ENCODE data around the gene ZSCAN4. TPM values are rescaled to one million over a fixed set of nuclear protein-coding genes. Genes with fewer than 3 reads are reported as not detected.

Gene ZSCAN4
- total RNA-seq, 4 donors from 2014 or later: not detected

- TF ChIP-seq CTCF (IDR thresholded peaks at IDR 0.05; ENCODE audit: low read depth): no peak
Measured at GRCh38 chr19:57656346-57656745, 12.4 kb upstream of the ZSCAN4 start.

- no peak for TF ChIP-seq CTCF (IDR thresholded peaks at IDR 0.05; ENCODE audit: low read depth)
Measured at GRCh38 chr19:57664269-57665127, 4.2 kb upstream of the ZSCAN4 start.

- TF ChIP-seq CTCF (IDR thresholded peaks at IDR 0.05; ENCODE audit: low read depth): no peak
Measured at GRCh38 chr19:57665261-57665806, 3.4 kb upstream of the ZSCAN4 start.

DNA sequence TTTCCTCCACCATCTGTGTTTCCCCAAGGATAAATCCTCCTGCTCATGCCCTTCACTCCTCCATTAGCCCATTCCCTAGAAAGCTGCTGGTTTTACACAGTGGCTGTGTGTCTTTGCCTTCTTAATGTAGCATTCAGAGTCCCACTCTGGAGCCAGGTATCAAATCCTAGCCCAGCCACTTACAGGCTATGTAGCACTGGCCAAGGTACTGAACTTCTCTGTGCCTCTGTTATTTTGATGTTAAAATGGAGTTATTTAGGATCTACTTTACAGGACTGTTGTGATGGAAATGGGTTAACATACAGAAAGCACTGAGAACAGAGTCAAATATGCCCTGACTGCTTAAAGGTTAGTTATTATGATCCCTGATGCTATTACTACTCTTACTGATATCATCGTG, 1.5 kb upstream of the ZSCAN4 start:
- no peak for TF ChIP-seq CTCF (IDR thresholded peaks at IDR 0.05; ENCODE audit: low read depth)

GRCh38 chr19:57671124-57671895, 2.6 kb downstream of the ZSCAN4 start:
- no peak for TF ChIP-seq CTCF (IDR thresholded peaks at IDR 0.05; ENCODE audit: low read depth)

- TF ChIP-seq CTCF (IDR thresholded peaks at IDR 0.05; ENCODE audit: low read depth): no peak
Measured at GRCh38 chr19:57672466-57672865, 3.7 kb downstream of the ZSCAN4 start.

DNA sequence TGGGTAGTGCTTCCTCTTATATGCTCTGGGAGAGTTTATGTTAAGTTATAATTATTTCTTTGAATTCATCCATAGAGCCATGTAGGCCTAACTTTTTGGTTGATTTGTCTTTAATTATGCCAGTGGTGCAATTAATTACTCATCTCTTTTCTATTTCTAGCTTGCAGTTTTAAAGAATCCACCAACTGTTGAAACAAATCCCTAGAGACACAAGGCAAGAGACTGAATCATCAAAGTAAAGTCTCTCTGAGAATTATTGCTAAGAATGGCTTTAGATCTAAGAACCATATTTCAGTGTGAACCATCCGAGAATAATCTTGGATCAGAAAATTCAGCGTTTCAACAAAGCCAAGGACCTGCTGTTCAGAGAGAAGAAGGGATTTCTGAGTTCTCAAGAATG, 7.1 kb downstream of the ZSCAN4 start:
- no peak for TF ChIP-seq CTCF (IDR thresholded peaks at IDR 0.05; ENCODE audit: low read depth)
